Mesothelial cell of epicardium (in vitro differentiated cells): ENCODE data around the gene AKAP13. TPM values are rescaled to one million over a fixed set of nuclear protein-coding genes. Genes with fewer than 3 reads are reported as not detected.

Experiments
- DNase-seq, 2 experiments: peaks; one replicate each; pipeline ENCODE4 v3.0.0; 2021; ENCODE audit warnings: low spot score in 2 of 2; ENCODE audit not compliant: unreplicated experiment in 2 of 2
- H3K27ac Mint-ChIP-seq: 2 replicates; pipeline ENCODE4 v1.8.0; 2021; ENCODE audit warnings: mixed read lengths
- H3K27me3 Mint-ChIP-seq: 2 replicates; pipeline ENCODE4 v1.8.0; 2021; ENCODE audit warnings: low read depth, mixed read lengths
- H3K36me3 Mint-ChIP-seq: 2 replicates; pipeline ENCODE4 v1.8.0; 2021; ENCODE audit warnings: mixed read lengths
- H3K4me1 Mint-ChIP-seq: 2 replicates; pipeline ENCODE4 v1.8.0; 2021; ENCODE audit warnings: mixed read lengths
- H3K4me3 Mint-ChIP-seq: 2 replicates; pipeline ENCODE4 v1.8.0; 2021; ENCODE audit warnings: mild to moderate bottlenecking, moderate library complexity, mixed read lengths
- H3K9me3 Mint-ChIP-seq: 2 replicates; pipeline ENCODE4 v1.8.0; 2021; ENCODE audit warnings: mixed read lengths
- CTCF ChIP-seq: fragments of 200-600 bp; sonication (generic); IDR thresholded peaks from one replicate; pipeline ENCODE4 v1.5.0; 2021; ENCODE audit warnings: antibody characterized with exemption; ENCODE audit not compliant: unreplicated experiment
- total RNA-seq: library from RNA; stranded (reverse); gene quantifications from 3 replicates; pipeline ENCODE4 v1.2.1, GENCODE V29; 2021

AKAP13 gene
- total RNA-seq, 1 donor from 2014 or later: 109 TPM

- no peak overlapping the region for H3K27ac Mint-ChIP-seq
- H3K36me3 Mint-ChIP-seq: peaks cover 6% of the 10 kb centered on the region
- no peak for DNase-seq
- no peak for TF ChIP-seq CTCF
- H3K4me1 Mint-ChIP-seq: peaks cover 9% of the 10 kb centered on the region
- no peaks in the 10 kb centered on the region for H3K27me3 Mint-ChIP-seq
- H3K9me3 Mint-ChIP-seq: no peaks in the 10 kb centered on the region
- H3K4me3 Mint-ChIP-seq: no peak overlapping the region
Measured at GRCh38 chr15:85631018-85631417, 250.6 kb downstream of the AKAP13 start.

- no peak overlapping the region for H3K4me3 Mint-ChIP-seq
- peaks cover 3% of the 10 kb centered on the region for H3K9me3 Mint-ChIP-seq
- H3K36me3 Mint-ChIP-seq: peaks cover 8% of the 10 kb centered on the region
- no peaks in the 10 kb centered on the region for H3K27me3 Mint-ChIP-seq
- no peak overlapping the region for H3K27ac Mint-ChIP-seq
- TF ChIP-seq CTCF: no peak
- DNase-seq: no peak
- peaks cover 6% of the 10 kb centered on the region for H3K4me1 Mint-ChIP-seq
Measured at GRCh38 chr15:85632014-85632413, 251.6 kb downstream of the AKAP13 start.

GRCh38 chr15:85633859-85634258, 253.5 kb downstream of the AKAP13 start:
- no peak for TF ChIP-seq CTCF
- Mint-ChIP-seq H3K27me3 (no peaks in the 10 kb centered on the region), H3K36me3 (peaks cover 15% of the 10 kb centered on the region), H3K9me3 (peaks cover 6% of the 10 kb centered on the region), H3K4me1 (peaks cover 6% of the 10 kb centered on the region), H3K4me3 (no peak overlapping the region), H3K27ac (peak overlapping the region; percentile 47)
- no peak for DNase-seq

- DNase-seq: no peak
- Mint-ChIP-seq H3K27me3 (no peaks in the 10 kb centered on the region), H3K36me3 (peaks cover 24% of the 10 kb centered on the region), H3K4me3 (no peak overlapping the region), H3K4me1 (peaks cover 6% of the 10 kb centered on the region), H3K27ac (no peak overlapping the region), H3K9me3 (peaks cover 6% of the 10 kb centered on the region)
- no peak for TF ChIP-seq CTCF
Measured at GRCh38 chr15:85636351-85636750, 255.9 kb downstream of the AKAP13 start.

- Mint-ChIP-seq H3K27me3 (no peaks in the 10 kb centered on the region), H3K4me1 (peaks cover 4% of the 10 kb centered on the region), H3K36me3 (peaks cover 24% of the 10 kb centered on the region), H3K4me3 (no peak overlapping the region), H3K9me3 (peaks cover 6% of the 10 kb centered on the region), H3K27ac (no peak overlapping the region)
- TF ChIP-seq CTCF: no peak
- DNase-seq: no peak
Measured at GRCh38 chr15:85639752-85640381, 259.5 kb downstream of the AKAP13 start.
